Endothelial cell of umbilical vein (primary cell): ENCODE results near the gene DAB2IP. TPM values are rescaled to one million over a fixed set of nuclear protein-coding genes. Genes with fewer than 3 reads are reported as not detected.

Source experiments
- BruUV-seq: library from RNA; stranded (reverse); fragments of 400-500 nt; replicated peaks from 2 replicates; lab custom pipeline; 2021; lab: Mats Ljungman, UMichigan
- CTCF ChIA-PET: fragments of 300-600, 350-600 bp; sonication (Branson Sonifier 250); formaldehyde crosslinking; loops from one replicate; lab custom pipeline; 2021; ENCODE audit warnings: antibody characterized with exemption, inconsistent platforms; lab: Charles Lee
- POLR2A ChIA-PET: fragments of 300-600, 350-600 bp; sonication (Branson Sonifier 250); formaldehyde crosslinking; loops from one replicate; lab custom pipeline; 2021; ENCODE audit warnings: antibody characterized with exemption, inconsistent platforms; lab: Charles Lee
- DNase-seq: peaks from one replicate; pipeline ENCODE4 v3.0.0-alpha.2; 2011; ENCODE audit warnings: low read depth, low spot score
- FAIRE-seq: peaks from 2 replicates; lab custom pipeline; 2011; peaks lifted over from hg19 to GRCh38; lab: Jason Lieb, UNC
- H2AFZ ChIP-seq: 2 replicates; pipeline ENCODE4 v1.6.0; 2012; ENCODE audit warnings: low read depth, low read length, control low read depth, inconsistent platforms
- H3K27ac ChIP-seq: 2 replicates; pipeline ENCODE4 v1.5.1; 2011; ENCODE audit warnings: low read depth, mild to moderate bottlenecking, control low read depth, low read length, moderate library complexity; ENCODE audit not compliant: insufficient read depth
- H3K27me3 ChIP-seq, 2 experiments: 2 replicates each; pipeline versions ENCODE4 v1.6.0 to v1.6.1; 2011; ENCODE audit warnings: low read length in 2 of 2, mixed read lengths in 1 of 2; ENCODE audit not compliant: control insufficient read depth in 2 of 2, insufficient read depth in 2 of 2
- H3K36me3 ChIP-seq, 2 experiments: 2 replicates in 1 of 2; 3 replicates in 1 of 2; pipeline ENCODE4 v1.5.1; 2011; ENCODE audit warnings: low read length in 2 of 2, mild to moderate bottlenecking in 1 of 2, moderate library complexity in 1 of 2; ENCODE audit not compliant: control insufficient read depth in 2 of 2, insufficient read depth in 2 of 2; ENCODE audit errors: extremely low read depth in 1 of 2
- H3K4me1 ChIP-seq: 3 replicates; pipeline ENCODE4 v1.5.1; 2011; ENCODE audit warnings: mild to moderate bottlenecking, low read length; ENCODE audit not compliant: control insufficient read depth, insufficient read depth; ENCODE audit errors: extremely low read depth
- H3K4me2 ChIP-seq: 2 replicates; pipeline ENCODE4 v1.6.1; 2011; ENCODE audit warnings: low read length, control low read depth, mixed read lengths; ENCODE audit not compliant: insufficient read depth
- H3K4me3 ChIP-seq, 3 experiments: fragments of 200-600 bp in 1 of 3; sonication (generic), shearing (Covaris generic) in 1 of 3; replicated peaks in 1 of 3; 2 replicates each; pipeline ENCODE4 v1.5.1; 2011 to 2016; ENCODE audit warnings: control low read depth in 3 of 3, low read length in 3 of 3, mild to moderate bottlenecking in 2 of 3, inconsistent platforms in 1 of 3, low read depth in 1 of 3, moderate library complexity in 1 of 3; ENCODE audit not compliant: insufficient read depth in 1 of 3
- H3K79me2 ChIP-seq: 2 replicates; pipeline ENCODE4 v1.6.0; 2012; ENCODE audit warnings: low read length, inconsistent platforms; ENCODE audit not compliant: control insufficient read depth, insufficient read depth
- H3K9ac ChIP-seq: replicated peaks from 2 replicates; pipeline ENCODE3; 2011; ENCODE audit warnings: low read length, control low read depth; ENCODE audit not compliant: insufficient read depth; ENCODE audit errors: extremely low read depth
- H3K9me1 ChIP-seq: replicated peaks from 3 replicates; pipeline ENCODE4 v1.6.0; 2011; ENCODE audit warnings: mild to moderate bottlenecking, low read length; ENCODE audit not compliant: control insufficient read depth, insufficient read depth; ENCODE audit errors: extremely low read depth
- H3K9me3 ChIP-seq: replicated peaks from 2 replicates; pipeline ENCODE4 v1.5.1; 2012; ENCODE audit warnings: low read length, inconsistent platforms; ENCODE audit not compliant: control insufficient read depth, insufficient read depth
- H4K20me1 ChIP-seq: replicated peaks from 2 replicates; pipeline ENCODE3; 2011; ENCODE audit warnings: mild to moderate bottlenecking, low read length; ENCODE audit not compliant: control insufficient read depth, insufficient read depth; ENCODE audit errors: extremely low read depth
- CTCF ChIP-seq, 2 donors: IDR thresholded peaks; 1 replicate in 1 of 2; 2 replicates in 1 of 2; pipeline ENCODE4 v1.5.1; 2011; ENCODE audit warnings: low read length in 2 of 2, mild to moderate bottlenecking in 2 of 2, moderate library complexity in 2 of 2, control low read depth in 1 of 2, inconsistent platforms in 1 of 2, low read depth in 1 of 2; ENCODE audit not compliant: insufficient read depth in 1 of 2; ENCODE audit errors: extremely low read depth in 1 of 2
- EZH2 ChIP-seq: IDR thresholded peaks from 2 replicates; pipeline ENCODE4 v1.6.1; 2012; ENCODE audit warnings: borderline replicate concordance, low read depth, mild to moderate bottlenecking, moderate library complexity, low read length, inconsistent platforms; ENCODE audit not compliant: severe bottlenecking
- FOS ChIP-seq: IDR thresholded peaks from 2 replicates; pipeline ENCODE4 v1.6.1; 2011; ENCODE audit warnings: mild to moderate bottlenecking, low read length, moderate library complexity, borderline replicate concordance; ENCODE audit not compliant: insufficient read depth
- GATA2 ChIP-seq: IDR thresholded peaks from 2 replicates; pipeline ENCODE4 v1.7.0; 2011; ENCODE audit warnings: low read depth, mild to moderate bottlenecking, moderate library complexity, mixed read lengths, low read length; ENCODE audit not compliant: insufficient read length, insufficient read depth
- JUN ChIP-seq: IDR thresholded peaks from 2 replicates; pipeline ENCODE4 v1.6.1; 2011; ENCODE audit warnings: borderline replicate concordance, low read depth; ENCODE audit not compliant: insufficient read length, insufficient read depth
- MAX ChIP-seq: IDR thresholded peaks from 2 replicates; pipeline ENCODE4 v1.6.1; 2011; ENCODE audit not compliant: insufficient read depth, insufficient read length
- MYC ChIP-seq: IDR thresholded peaks from one replicate; pipeline ENCODE4 v1.6.1; 2011; ENCODE audit warnings: mild to moderate bottlenecking, low read depth, low read length
- POLR2A ChIP-seq: IDR thresholded peaks from 2 replicates; pipeline ENCODE4 v1.6.1; 2012; ENCODE audit warnings: low read depth, mild to moderate bottlenecking, control low read depth, low read length
- POLR2AphosphoS5 ChIP-seq: IDR thresholded peaks from 2 replicates; pipeline ENCODE4 v1.6.1; 2012; ENCODE audit warnings: low read depth, mild to moderate bottlenecking, control low read depth, low read length, moderate library complexity; ENCODE audit not compliant: insufficient read depth
- dilution Hi-C: fragments of 300-500 bp; cut with MboI; formaldehyde crosslinking; loops from one replicate; pipeline ENCODE4 v1.15.0; 2019; ENCODE audit warnings: low sequenced_read_pairs; ENCODE audit not compliant: extremely low pct_ligation_motif_present
- intact Hi-C: fragments of 100-400 bp; cut with micrococcal nuclease; formaldehyde crosslinking; loops from one replicate; pipeline ENCODE4 v1.10.0; 2022
- polyA plus RNA-seq, 4 experiments: library from polyadenylated mRNA; depleted of rRNA in 3 of 4; stranded (reverse) in 3 of 4; unstranded in 1 of 4; fragments of >200 nt; gene quantifications; 2 replicates each; pipeline versions ENCODE4 v1.2.1 to v1.2.3, GENCODE V29; 2011 to 2012; ENCODE audit warnings: missing spikeins in 1 of 4
- total RNA-seq: library from RNA; stranded (reverse); gene quantifications from 2 replicates; pipeline ENCODE4 v1.2.3, GENCODE V29; 2021

The DAB2IP gene
- total and polyA plus RNA-seq, 2 donors (not counting 3 experiments of a cell fraction or from before 2014, with no cell fraction given): 29.2 to 53.6 TPM

- FAIRE-seq: no peak
- intact Hi-C loops (no loop called here), dilution Hi-C loops (no loop called here)
- Histone ChIP-seq H3K9ac (no peak overlapping the region), H3K9me3 (no peaks in the 10 kb centered on the region), H2AFZ (no peak overlapping the region), H3K4me3 (no peak overlapping the region), H3K4me1 (no peaks in the 10 kb centered on the region), H3K27ac (no peak overlapping the region), H4K20me1 (no peaks in the 10 kb centered on the region), H3K36me3 (no peaks in the 10 kb centered on the region), H3K79me2 (no peaks in the 10 kb centered on the region), H3K4me2 (no peak overlapping the region), H3K9me1 (no peaks in the 10 kb centered on the region), H3K27me3 (no peaks in the 10 kb centered on the region)
- no TSS peak for BruUV-seq
- ChIA-PET POLR2A (no interaction called here), CTCF (no interaction called here)
- no peak for DNase-seq
- TF ChIP-seq CTCF (IDR thresholded peaks at IDR 0.05; ENCODE audit: extremely low read depth in 1 of 2, insufficient read depth in 1 of 2, low read depth in 1 of 2, low read length in 2 of 2) (no peak), GATA2 (no peak)
These were observed 163.2 kb downstream of the DAB2IP start for GRCh38 chr9:121814594-121814993.

GRCh38 chr9:121815084-121815483, 163.7 kb downstream of the DAB2IP start:
- no TSS peak for BruUV-seq
- no peak for TF ChIP-seq GATA2
- TF ChIP-seq POLR2A: no peak
- TF ChIP-seq FOS: no peak
- TF ChIP-seq MAX: no peak
- TF ChIP-seq EZH2: no peak
- no peak for TF ChIP-seq POLR2AphosphoS5
- TF ChIP-seq JUN: no peak
- no peak for TF ChIP-seq CTCF (IDR thresholded peaks at IDR 0.05; ENCODE audit: extremely low read depth in 1 of 2, insufficient read depth in 1 of 2, low read depth in 1 of 2, low read length in 2 of 2)
- TF ChIP-seq MYC: no peak
- POLR2A ChIA-PET: no interaction called here
- Histone ChIP-seq H3K9me1 (no peaks in the 10 kb centered on the region), H3K4me1 (no peaks in the 10 kb centered on the region), H4K20me1 (no peaks in the 10 kb centered on the region), H3K27ac (no peak overlapping the region), H3K36me3 (no peaks in the 10 kb centered on the region), H3K9ac (no peak overlapping the region), H2AFZ (no peak overlapping the region), H3K27me3 (no peaks in the 10 kb centered on the region), H3K4me2 (no peak overlapping the region), H3K79me2 (no peaks in the 10 kb centered on the region), H3K4me3 (no peak overlapping the region), H3K9me3 (no peaks in the 10 kb centered on the region)
- intact Hi-C loops (no loop called here), dilution Hi-C loops (no loop called here)
- DNase-seq: no peak
- CTCF ChIA-PET: no interaction called here
- FAIRE-seq: no peak
